HFFc6 (cell line): ENCODE results near the gene RAD18. TPM values are rescaled to one million over a fixed set of nuclear protein-coding genes. Genes with fewer than 3 reads are reported as not detected.
A peak's percentile ranks its signal among the peaks of the same experiment; 100 is the strongest.

ENCODE experiments used
- DNase-seq: peaks from one replicate; pipeline ENCODE4 v3.0.0-alpha.2; 2018
- H3K27ac Mint-ChIP-seq: 2 replicates; pipeline ENCODE4 v1.8.0; 2020; ENCODE audit warnings: mild to moderate bottlenecking, mixed read lengths
- H3K27me3 Mint-ChIP-seq: 2 replicates; pipeline ENCODE4 v1.8.0; 2021; ENCODE audit warnings: mild to moderate bottlenecking, moderate library complexity, mixed read lengths; ENCODE audit not compliant: insufficient read depth
- H3K36me3 Mint-ChIP-seq: 2 replicates; pipeline ENCODE4 v1.8.0; 2021; ENCODE audit warnings: low read depth, mixed read lengths
- H3K4me1 Mint-ChIP-seq: 2 replicates; pipeline ENCODE4 v1.8.0; 2020; ENCODE audit warnings: low read depth, mixed read lengths
- H3K4me3 Mint-ChIP-seq: 2 replicates; pipeline ENCODE4 v1.8.0; 2020; ENCODE audit warnings: mild to moderate bottlenecking, moderate library complexity, mixed read lengths
- H3K9me3 Mint-ChIP-seq: 2 replicates; pipeline ENCODE4 v1.8.0; 2020; ENCODE audit warnings: mild to moderate bottlenecking, mixed read lengths
- total RNA-seq, 6 experiments: library from RNA; stranded (reverse); fragmentation: NEBNext Ultra II Directional; extraction: Animal tissue kit (Norgen Biotek cat#: 25700); gene quantifications; 2 replicates in 1 of 6; 3 replicates in 5 of 6; pipeline ENCODE4 v1.2.3, GENCODE V29; 2021
- TF ChIP-seq, protein P1 (sequence below): fragments of 200-600 bp; sonication (generic); IDR thresholded peaks from 2 replicates; pipeline ENCODE4 v1.5.0; 2021; ENCODE audit warnings: antibody characterized with exemption, mild to moderate bottlenecking

RAD18 gene
- total RNA-seq, 6 experiments from 2014 or later, result 25.0 to 34.0 (median 31.9) TPM

DNA sequence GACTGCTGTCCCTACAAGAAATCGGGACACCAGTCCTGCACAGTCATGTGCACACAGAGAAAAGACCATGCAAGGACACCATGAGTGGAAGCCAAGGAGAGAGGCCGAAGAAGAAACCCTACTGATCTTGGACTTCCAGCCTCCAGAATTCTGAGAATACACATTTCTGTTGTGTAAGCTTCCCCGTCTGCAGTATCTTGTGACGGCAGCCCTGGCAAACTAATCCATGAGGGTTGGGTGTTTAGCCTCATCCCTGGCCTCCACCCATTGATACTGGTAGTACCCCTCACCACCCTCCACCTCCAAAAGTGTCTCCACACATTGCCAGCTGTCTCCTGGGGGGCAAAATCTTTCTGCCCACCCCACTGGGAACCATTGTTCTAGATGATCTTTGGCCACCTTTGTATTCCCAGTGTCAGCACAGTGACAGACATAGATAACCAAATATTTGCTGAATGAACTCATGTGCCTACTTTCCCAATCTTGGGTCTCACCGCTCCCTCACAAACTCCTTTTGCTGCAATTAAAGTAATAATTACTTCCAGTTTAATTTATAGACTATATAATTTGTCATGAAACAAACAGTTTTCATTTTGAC is 83.8 kb downstream of the RAD18 start:
- H3K4me3 Mint-ChIP-seq, result no peak overlapping the region
- no peak for DNase-seq
- TF ChIP-seq, protein P1, sequence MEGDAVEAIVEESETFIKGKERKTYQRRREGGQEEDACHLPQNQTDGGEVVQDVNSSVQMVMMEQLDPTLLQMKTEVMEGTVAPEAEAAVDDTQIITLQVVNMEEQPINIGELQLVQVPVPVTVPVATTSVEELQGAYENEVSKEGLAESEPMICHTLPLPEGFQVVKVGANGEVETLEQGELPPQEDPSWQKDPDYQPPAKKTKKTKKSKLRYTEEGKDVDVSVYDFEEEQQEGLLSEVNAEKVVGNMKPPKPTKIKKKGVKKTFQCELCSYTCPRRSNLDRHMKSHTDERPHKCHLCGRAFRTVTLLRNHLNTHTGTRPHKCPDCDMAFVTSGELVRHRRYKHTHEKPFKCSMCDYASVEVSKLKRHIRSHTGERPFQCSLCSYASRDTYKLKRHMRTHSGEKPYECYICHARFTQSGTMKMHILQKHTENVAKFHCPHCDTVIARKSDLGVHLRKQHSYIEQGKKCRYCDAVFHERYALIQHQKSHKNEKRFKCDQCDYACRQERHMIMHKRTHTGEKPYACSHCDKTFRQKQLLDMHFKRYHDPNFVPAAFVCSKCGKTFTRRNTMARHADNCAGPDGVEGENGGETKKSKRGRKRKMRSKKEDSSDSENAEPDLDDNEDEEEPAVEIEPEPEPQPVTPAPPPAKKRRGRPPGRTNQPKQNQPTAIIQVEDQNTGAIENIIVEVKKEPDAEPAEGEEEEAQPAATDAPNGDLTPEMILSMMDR, result no peak
- peaks cover 41% of the 10 kb centered on the region for H3K4me1 Mint-ChIP-seq
- no peak overlapping the region; the same call in 1 of the 2 replicates for H3K27ac Mint-ChIP-seq
- H3K9me3 Mint-ChIP-seq, result no peaks in the 10 kb centered on the region
- H3K27me3 Mint-ChIP-seq, result no peaks in the 10 kb centered on the region
- peaks cover 83% of the 10 kb centered on the region for H3K36me3 Mint-ChIP-seq

DNA sequence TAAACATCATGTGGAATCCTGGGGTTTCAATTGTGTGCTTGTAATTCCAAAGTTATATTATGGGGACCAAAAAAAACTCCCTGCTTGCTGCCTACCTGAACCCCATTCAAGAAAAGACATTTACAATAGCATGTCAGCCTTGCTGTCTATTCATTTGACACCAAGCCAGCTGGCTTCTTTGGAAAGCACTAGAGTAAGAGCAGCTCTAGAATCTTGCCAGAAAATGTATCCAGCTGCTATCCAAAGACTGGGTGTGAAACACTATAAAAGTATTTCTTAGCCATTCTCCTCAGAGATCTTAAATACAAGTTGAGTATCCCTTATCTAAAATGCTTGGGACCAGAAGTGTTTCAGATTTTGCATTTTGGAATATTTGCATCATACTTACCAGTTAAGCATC is 87.4 kb downstream of the RAD18 start:
- Mint-ChIP-seq H3K4me1 (peaks cover 53% of the 10 kb centered on the region), H3K27ac (peak overlapping the region; percentile 3; the same call in 1 of the 2 replicates), H3K9me3 (no peaks in the 10 kb centered on the region; the same call in 1 of the 2 replicates), H3K4me3 (no peak overlapping the region), H3K27me3 (no peaks in the 10 kb centered on the region), H3K36me3 (peaks cover 58% of the 10 kb centered on the region)
- TF ChIP-seq, protein P1, result no peak
- DNase-seq, result no peak

DNA sequence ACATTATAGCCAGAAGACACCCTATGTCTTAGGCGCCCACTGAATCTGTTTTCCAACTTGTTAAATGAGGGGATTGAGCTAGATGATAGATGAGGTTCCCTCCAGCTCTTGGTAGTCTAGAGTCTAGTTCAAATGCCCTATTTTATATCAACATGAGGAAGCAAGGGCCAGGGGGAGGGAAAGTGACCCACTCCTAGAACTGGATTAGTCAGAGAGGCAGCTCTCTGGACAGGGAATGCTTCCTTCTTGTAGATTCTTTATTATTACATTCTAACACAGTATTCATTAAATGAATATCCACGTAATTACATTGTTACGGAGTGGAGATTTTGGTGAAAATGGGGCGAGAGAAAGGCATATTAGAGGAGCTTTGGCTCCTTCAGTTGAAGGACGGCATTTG is 89.5 kb downstream of the RAD18 start:
- TF ChIP-seq, protein P1, result no peak
- no peak for DNase-seq
- peaks cover 74% of the 10 kb centered on the region for H3K4me1 Mint-ChIP-seq
- no peaks in the 10 kb centered on the region for H3K27me3 Mint-ChIP-seq
- peak overlapping the region; percentile 55 for H3K27ac Mint-ChIP-seq
- H3K9me3 Mint-ChIP-seq, result no peaks in the 10 kb centered on the region; the same call in 1 of the 2 replicates
- H3K36me3 Mint-ChIP-seq, result peaks cover 54% of the 10 kb centered on the region
- no peak overlapping the region for H3K4me3 Mint-ChIP-seq

DNA sequence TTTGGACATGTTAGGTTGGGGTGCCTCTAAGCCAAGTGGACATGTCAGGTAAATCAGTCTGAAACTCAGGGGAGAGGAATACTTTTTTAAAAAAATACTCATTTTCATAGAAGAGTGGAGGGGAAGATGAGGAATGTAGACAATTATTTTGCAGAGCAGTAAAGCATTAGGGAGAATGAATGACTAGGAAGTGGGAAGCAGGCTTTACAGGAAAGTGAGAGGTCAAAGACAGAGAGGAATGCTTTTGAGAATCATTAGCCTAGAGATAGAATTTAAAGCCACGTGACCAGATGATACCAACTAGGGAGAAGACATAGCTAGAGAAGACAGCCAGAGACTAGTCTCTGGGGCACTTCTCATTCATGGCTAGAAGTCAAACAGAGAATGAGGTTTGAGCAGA is 91.0 kb downstream of the RAD18 start:
- no peaks in the 10 kb centered on the region; the same call in 1 of the 2 replicates for H3K9me3 Mint-ChIP-seq
- peaks cover 89% of the 10 kb centered on the region for H3K4me1 Mint-ChIP-seq
- peak overlapping the region; percentile 88 for H3K27ac Mint-ChIP-seq
- DNase-seq, result peak; percentile 39
- peaks cover 46% of the 10 kb centered on the region for H3K36me3 Mint-ChIP-seq
- TF ChIP-seq, protein P1, result no peak
- peak overlapping the region; percentile 6; the same call in 1 of the 2 replicates for H3K4me3 Mint-ChIP-seq
- no peaks in the 10 kb centered on the region for H3K27me3 Mint-ChIP-seq

DNA sequence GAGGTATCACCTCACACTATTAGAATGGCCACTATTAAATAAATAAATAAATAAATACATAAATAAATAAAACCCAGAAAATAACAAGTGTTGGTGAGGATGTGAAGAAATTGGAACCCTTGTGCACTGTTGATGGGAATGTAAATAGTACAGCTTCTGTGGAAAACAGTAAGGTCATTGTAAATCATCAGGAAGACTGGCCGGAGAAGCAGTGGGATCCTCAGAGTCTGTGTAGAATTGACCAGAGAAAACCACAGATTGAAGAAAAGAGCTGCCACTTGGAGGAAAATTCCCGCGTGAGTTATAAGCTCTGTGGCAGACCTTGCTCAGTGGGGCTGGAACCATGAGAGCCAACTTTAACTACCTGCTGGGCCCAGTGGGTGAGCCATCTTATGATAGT is 92.0 kb downstream of the RAD18 start:
- peak overlapping the region; percentile 13; the same call in 1 of the 2 replicates for H3K4me3 Mint-ChIP-seq
- peak overlapping the region; percentile 88 for H3K27ac Mint-ChIP-seq
- TF ChIP-seq, protein P1, result no peak
- no peaks in the 10 kb centered on the region for H3K27me3 Mint-ChIP-seq
- peaks cover 96% of the 10 kb centered on the region for H3K4me1 Mint-ChIP-seq
- H3K36me3 Mint-ChIP-seq, result peaks cover 40% of the 10 kb centered on the region
- H3K9me3 Mint-ChIP-seq, result no peaks in the 10 kb centered on the region; the same call in 1 of the 2 replicates
- DNase-seq, result no peak
